ENCODE data around the gene MFF.

Gene MFF

GRCh38 chr2:227324995-227325838 is at the start of gene MFF:
Gene MFF (plus strand): TSS chr2:227325251. CDS start chr2:227330666, 5,415 bp downstream.
- DNase-seq (ENCODE audit: low read depth in 2 of 2): peak; percentile 86 to 87

- DNase-seq (ENCODE audit: low read depth in 2 of 2): no peak
Observed at GRCh38 chr2:227280895-227281294, 44.2 kb upstream of the MFF start.

- no peak for DNase-seq (ENCODE audit: low read depth in 2 of 2)
Observed at GRCh38 chr2:227285741-227286236, 39.3 kb upstream of the MFF start.

GRCh38 chr2:227287771-227288170 is 37.3 kb upstream of the MFF start:
- DNase-seq (ENCODE audit: low read depth in 2 of 2): no peak

GRCh38 chr2:227292314-227292713 is 32.7 kb upstream of the MFF start:
- no peak for DNase-seq (ENCODE audit: low read depth in 2 of 2)

- no peak for DNase-seq (ENCODE audit: low read depth in 2 of 2)
Observed at GRCh38 chr2:227293531-227293930, 31.5 kb upstream of the MFF start.

GRCh38 chr2:227295806-227296205 is 29.2 kb upstream of the MFF start:
- no peak for DNase-seq (ENCODE audit: low read depth in 2 of 2)

- no peak for DNase-seq (ENCODE audit: low read depth in 2 of 2)
Observed at GRCh38 chr2:227296671-227297405, 28.2 kb upstream of the MFF start.

- DNase-seq (ENCODE audit: low read depth in 2 of 2): no peak
Observed at GRCh38 chr2:227301523-227301922, 23.5 kb upstream of the MFF start.

GRCh38 chr2:227308784-227309183 is 16.3 kb upstream of the MFF start:
- DNase-seq (ENCODE audit: low read depth in 2 of 2): no peak

GRCh38 chr2:227310756-227311110 is 14.3 kb upstream of the MFF start:
- DNase-seq (ENCODE audit: low read depth in 2 of 2): no peak

- DNase-seq (ENCODE audit: low read depth in 2 of 2): no peak
Observed at GRCh38 chr2:227311861-227312506, 13.1 kb upstream of the MFF start.

- no peak for DNase-seq (ENCODE audit: low read depth in 2 of 2)
Observed at GRCh38 chr2:227312579-227312978, 12.5 kb upstream of the MFF start.

GRCh38 chr2:227313310-227313709 is 11.7 kb upstream of the MFF start:
- no peak for DNase-seq (ENCODE audit: low read depth in 2 of 2)

- DNase-seq (ENCODE audit: low read depth in 2 of 2): no peak
Observed at GRCh38 chr2:227317834-227318233, 7.2 kb upstream of the MFF start.

- no peak for DNase-seq (ENCODE audit: low read depth in 2 of 2)
Observed at GRCh38 chr2:227320305-227321094, 4.6 kb upstream of the MFF start.

- DNase-seq (ENCODE audit: low read depth in 2 of 2): no peak
Observed at GRCh38 chr2:227322530-227323205, 2.4 kb upstream of the MFF start.

GRCh38 chr2:227323818-227324217 is 1.2 kb upstream of the MFF start:
- no peak for DNase-seq (ENCODE audit: low read depth in 2 of 2)

- DNase-seq (ENCODE audit: low read depth in 2 of 2): no peak
Observed at GRCh38 chr2:227324642-227324994, 433 bp upstream of the MFF start.

GRCh38 chr2:227325839-227326195 is 766 bp downstream of the MFF start:
- DNase-seq (ENCODE audit: low read depth in 2 of 2): no peak

GRCh38 chr2:227326783-227327182 is 1.7 kb downstream of the MFF start:
- DNase-seq (ENCODE audit: low read depth in 2 of 2): no peak
